ENCODE data around the gene LYPD6.
"Not testable (repeated sequence)": the region's sequence is repeated elsewhere in the genome, so short reads cannot be mapped to it uniquely, and the experiment has no call there.

The LYPD6 gene

GRCh38 chr2:149458502-149458901 lies 128.1 kb downstream of the LYPD6 start:
- DNase-seq = no peak

- no peak for DNase-seq
Measured at GRCh38 chr2:149463328-149464002, 133.1 kb downstream of the LYPD6 start.

- DNase-seq = no peak
Measured at GRCh38 chr2:149464396-149464795, 134.0 kb downstream of the LYPD6 start.

GRCh38 chr2:149465873-149466272 lies 135.5 kb downstream of the LYPD6 start:
- no peak for DNase-seq

- no peak for DNase-seq
Measured at GRCh38 chr2:149466635-149467034, 136.2 kb downstream of the LYPD6 start.

- no peak for DNase-seq
Measured at GRCh38 chr2:149467436-149467835, 137.0 kb downstream of the LYPD6 start.

GRCh38 chr2:149468636-149469035 lies 138.2 kb downstream of the LYPD6 start:
- no peak for DNase-seq

GRCh38 chr2:149470046-149470445 lies 139.7 kb downstream of the LYPD6 start:
- DNase-seq = no peak

GRCh38 chr2:149472413-149472812 lies 142.0 kb downstream of the LYPD6 start:
- no peak for DNase-seq

- DNase-seq = no peak
Measured at GRCh38 chr2:149473068-149473467, 142.7 kb downstream of the LYPD6 start.

- no peak for DNase-seq
Measured at GRCh38 chr2:149473521-149473920, 143.1 kb downstream of the LYPD6 start.

- no peak for DNase-seq
Measured at GRCh38 chr2:149483004-149483605, 152.7 kb downstream of the LYPD6 start.

- no peak for DNase-seq
Measured at GRCh38 chr2:149486664-149487063, 156.3 kb downstream of the LYPD6 start.

GRCh38 chr2:149487189-149487588 lies 156.8 kb downstream of the LYPD6 start:
- no peak for DNase-seq

GRCh38 chr2:149488706-149489440 lies 158.5 kb downstream of the LYPD6 start:
- no peak for DNase-seq

GRCh38 chr2:149489452-149489851 lies 159.1 kb downstream of the LYPD6 start:
- no peak for DNase-seq

GRCh38 chr2:149490296-149490695 lies 159.9 kb downstream of the LYPD6 start:
- DNase-seq = no peak

- DNase-seq = no peak
Measured at GRCh38 chr2:149492923-149493322, 162.5 kb downstream of the LYPD6 start.

- DNase-seq = not testable (repeated sequence)
Measured at GRCh38 chr2:149499204-149499603, 168.8 kb downstream of the LYPD6 start.

GRCh38 chr2:149506808-149507207 lies 176.4 kb downstream of the LYPD6 start:
- not testable (repeated sequence) for DNase-seq

- no peak for DNase-seq
Measured at GRCh38 chr2:149507974-149508373, 177.6 kb downstream of the LYPD6 start.

- DNase-seq = no peak
Measured at GRCh38 chr2:149513461-149513860, 183.1 kb downstream of the LYPD6 start.

All from CD4-positive, alpha-beta T cell treated with Interleukin-10 for 1 hour (primary cell).